GM18499 (cell line): ENCODE measurements around the gene OGFR.

ENCODE experiments used
- ATAC-seq: cut with Tn5 transposase; IDR thresholded peaks from one replicate; pipeline ENCODE4 v1.9.1; 2021; ENCODE audit warnings: moderate number of reproducible peaks; ENCODE audit not compliant: insufficient read depth, unreplicated experiment

Gene OGFR

GRCh38 chr20:62823688-62824475, 19.2 kb downstream of the OGFR start:
- ATAC-seq: no peak

- no peak for ATAC-seq
Measured at GRCh38 chr20:62824476-62825332, 20.1 kb downstream of the OGFR start.

GRCh38 chr20:62825333-62825985, 20.8 kb downstream of the OGFR start:
- no peak for ATAC-seq

GRCh38 chr20:62825986-62826645, 21.5 kb downstream of the OGFR start:
- ATAC-seq: no peak

- no peak for ATAC-seq
Measured at GRCh38 chr20:62826646-62827310, 22.1 kb downstream of the OGFR start.

- no peak for ATAC-seq
Measured at GRCh38 chr20:62827311-62828038, 22.8 kb downstream of the OGFR start.

- no peak for ATAC-seq
Measured at GRCh38 chr20:62828051-62828450, 23.4 kb downstream of the OGFR start.

GRCh38 chr20:62828511-62829230, 24.0 kb downstream of the OGFR start:
- ATAC-seq: no peak

GRCh38 chr20:62829231-62830230, 24.9 kb downstream of the OGFR start:
- ATAC-seq: no peak

GRCh38 chr20:62830251-62830650, 25.6 kb downstream of the OGFR start:
- no peak for ATAC-seq

GRCh38 chr20:62830821-62831220, 26.2 kb downstream of the OGFR start:
- no peak for ATAC-seq

GRCh38 chr20:62831361-62831788, 26.7 kb downstream of the OGFR start:
- ATAC-seq: no peak

GRCh38 chr20:62831854-62832211, 27.2 kb downstream of the OGFR start:
- no peak for ATAC-seq

GRCh38 chr20:62832212-62832922, 27.7 kb downstream of the OGFR start:
- ATAC-seq: no peak

- ATAC-seq: no peak
Measured at GRCh38 chr20:62832951-62833391, 28.3 kb downstream of the OGFR start.

GRCh38 chr20:62834967-62835730, 30.5 kb downstream of the OGFR start:
- ATAC-seq: no peak
